Activated naive CD4-positive, alpha-beta T cell treated with anti-CD3 and anti-CD28 coated beads for 36 hours (primary cell): ENCODE results near the gene CFAP47. TPM values are rescaled to one million over a fixed set of nuclear protein-coding genes. Genes with fewer than 3 reads are reported as not detected.
"Not testable (repeated sequence)": the region's sequence is repeated elsewhere in the genome, so short reads cannot be mapped to it uniquely, and the experiment has no call there.

Experiments
- CTCF ChIA-PET: fragments of 350-600 bp; sonication (Branson Sonifier 250); formaldehyde crosslinking; loops from one replicate; lab custom pipeline; 2021; ENCODE audit warnings: antibody characterized with exemption; lab: Charles Lee
- DNase-seq: peaks from one replicate; pipeline ENCODE4 v3.0.0-alpha.2; 2020
- H3K27ac Mint-ChIP-seq: one replicate; pipeline ENCODE4 v1.8.0; 2021; ENCODE audit warnings: mild to moderate bottlenecking, mixed read lengths
- H3K27me3 Mint-ChIP-seq: one replicate; pipeline ENCODE4 v1.8.0; 2021; ENCODE audit warnings: low read depth, mixed read lengths
- H3K36me3 Mint-ChIP-seq: one replicate; pipeline ENCODE4 v1.8.0; 2021; ENCODE audit warnings: low read depth, mixed read lengths
- H3K4me1 Mint-ChIP-seq: one replicate; pipeline ENCODE4 v1.8.0; 2021; ENCODE audit warnings: low read depth, mixed read lengths
- H3K4me3 Mint-ChIP-seq: one replicate; pipeline ENCODE4 v1.8.0; 2021; ENCODE audit warnings: mild to moderate bottlenecking, moderate library complexity, mixed read lengths
- H3K9me3 Mint-ChIP-seq: one replicate; pipeline ENCODE4 v1.8.0; 2021; ENCODE audit warnings: mixed read lengths
- intact Hi-C: fragments of 100-400 bp; cut with micrococcal nuclease; formaldehyde crosslinking; loops from one replicate; pipeline ENCODE4 v1.15.1; 2023
- total RNA-seq, 2 experiments: library from RNA; stranded (reverse); gene quantifications; one replicate each; pipeline ENCODE4 v1.2.3, GENCODE V29; 2021

CFAP47 gene
- total RNA-seq, 2 experiments from 2014 or later, result not detected

- H3K27me3 Mint-ChIP-seq, H3K27ac Mint-ChIP-seq, H3K4me3 Mint-ChIP-seq, intact Hi-C loops, CTCF ChIA-PET, H3K4me1 Mint-ChIP-seq, H3K36me3 Mint-ChIP-seq, DNase-seq, H3K9me3 Mint-ChIP-seq: not testable (repeated sequence)
Observed at GRCh38 chrX:36088939-36089338, 169.4 kb downstream of the CFAP47 start.

DNA sequence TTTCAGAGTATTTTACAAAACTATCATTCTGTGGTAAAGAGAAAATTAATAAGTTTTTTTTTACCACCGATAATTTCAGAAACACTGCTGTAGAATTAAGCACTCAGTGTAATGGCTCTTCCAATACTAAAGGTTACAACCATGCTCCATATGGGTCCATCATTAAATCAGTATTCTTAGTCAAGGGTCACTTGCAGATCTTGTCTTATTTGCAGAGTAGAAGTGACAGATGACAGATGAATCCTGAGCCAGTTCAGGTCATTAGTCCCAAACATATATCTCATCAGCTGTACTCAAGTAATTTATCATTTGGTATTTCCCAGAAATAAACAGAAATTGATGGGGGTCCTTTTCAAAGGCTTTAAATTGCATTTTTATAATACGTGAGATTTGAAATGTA is 182.9 kb downstream of the CFAP47 start:
- no peak overlapping the region for H3K27ac Mint-ChIP-seq
- H3K4me3 Mint-ChIP-seq, result no peak overlapping the region
- H3K36me3 Mint-ChIP-seq, result no peaks in the 10 kb centered on the region
- no peaks in the 10 kb centered on the region for H3K27me3 Mint-ChIP-seq
- intact Hi-C loops, result no loop called here
- H3K4me1 Mint-ChIP-seq, result no peaks in the 10 kb centered on the region
- CTCF ChIA-PET, result no interaction called here
- no peaks in the 10 kb centered on the region for H3K9me3 Mint-ChIP-seq
- no peak for DNase-seq

GRCh38 chrX:36116222-36116621 is 196.7 kb downstream of the CFAP47 start:
- Mint-ChIP-seq H3K27ac (no peak overlapping the region), H3K36me3 (no peaks in the 10 kb centered on the region), H3K4me1 (no peaks in the 10 kb centered on the region), H3K4me3 (no peak overlapping the region), H3K27me3 (no peaks in the 10 kb centered on the region), H3K9me3 (peaks cover 6% of the 10 kb centered on the region)
- no peak for DNase-seq
- CTCF ChIA-PET, result no interaction called here
- intact Hi-C loops, result no loop called here

GRCh38 chrX:36159254-36159653 is 239.7 kb downstream of the CFAP47 start:
- no peak overlapping the region for H3K4me3 Mint-ChIP-seq

GRCh38 chrX:36160081-36160480 is 240.5 kb downstream of the CFAP47 start:
- Mint-ChIP-seq H3K36me3 (no peaks in the 10 kb centered on the region), H3K9me3 (peaks cover 4% of the 10 kb centered on the region), H3K4me1 (no peaks in the 10 kb centered on the region), H3K4me3 (no peak overlapping the region), H3K27me3 (no peaks in the 10 kb centered on the region), H3K27ac (no peak overlapping the region)
- intact Hi-C loops, result no loop called here
- CTCF ChIA-PET, result no interaction called here
- no peak for DNase-seq

More at GRCh38 chrX:36159254-36159653, 239.7 kb downstream of the CFAP47 start:
- Mint-ChIP-seq H3K4me1 (no peaks in the 10 kb centered on the region), H3K27me3 (no peaks in the 10 kb centered on the region), H3K27ac (no peak overlapping the region), H3K9me3 (peaks cover 4% of the 10 kb centered on the region), H3K36me3 (no peaks in the 10 kb centered on the region)
- intact Hi-C loops, result no loop called here
- CTCF ChIA-PET, result no interaction called here
- DNase-seq, result no peak

- H3K36me3 Mint-ChIP-seq, result no peaks in the 10 kb centered on the region
- H3K27me3 Mint-ChIP-seq, result no peaks in the 10 kb centered on the region
- CTCF ChIA-PET, result no interaction called here
- intact Hi-C loops, result no loop called here
- DNase-seq, result no peak
- H3K27ac Mint-ChIP-seq, result no peak overlapping the region
- H3K4me1 Mint-ChIP-seq, result no peaks in the 10 kb centered on the region
- H3K4me3 Mint-ChIP-seq, result no peak overlapping the region
- H3K9me3 Mint-ChIP-seq, result no peaks in the 10 kb centered on the region
Observed at GRCh38 chrX:36198575-36198974, 279.0 kb downstream of the CFAP47 start.

- no peaks in the 10 kb centered on the region for H3K4me1 Mint-ChIP-seq
- no peak overlapping the region for H3K27ac Mint-ChIP-seq
- CTCF ChIA-PET, result no interaction called here
- no peak for DNase-seq
- H3K9me3 Mint-ChIP-seq, result no peaks in the 10 kb centered on the region
- intact Hi-C loops, result no loop called here
- no peaks in the 10 kb centered on the region for H3K36me3 Mint-ChIP-seq
- no peaks in the 10 kb centered on the region for H3K27me3 Mint-ChIP-seq
- no peak overlapping the region for H3K4me3 Mint-ChIP-seq
Observed at GRCh38 chrX:36199928-36200327, 280.4 kb downstream of the CFAP47 start.

DNA sequence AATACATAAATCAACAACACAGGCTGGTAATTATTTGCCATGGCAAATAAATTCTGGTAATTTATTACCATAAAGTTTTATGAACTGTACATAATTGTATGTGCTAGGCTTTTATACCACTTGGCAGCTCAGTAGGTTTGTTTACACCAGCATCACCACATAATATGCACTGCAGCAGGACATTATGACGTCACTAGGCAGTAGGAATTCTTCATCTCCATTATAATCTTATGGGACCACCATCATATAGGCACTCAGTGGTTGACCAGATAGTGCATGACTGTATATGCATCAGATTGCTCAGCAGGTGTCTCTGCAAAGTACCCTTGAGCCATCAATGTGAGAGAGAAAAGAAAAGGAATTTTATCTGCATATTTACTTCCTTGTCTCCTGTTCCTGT is 295.4 kb downstream of the CFAP47 start:
- no peak for DNase-seq
- Mint-ChIP-seq H3K27ac (no peak overlapping the region), H3K9me3 (no peaks in the 10 kb centered on the region), H3K27me3 (no peaks in the 10 kb centered on the region), H3K36me3 (no peaks in the 10 kb centered on the region), H3K4me3 (no peak overlapping the region), H3K4me1 (no peaks in the 10 kb centered on the region)
- intact Hi-C loops, result no loop called here
- CTCF ChIA-PET, result no interaction called here

GRCh38 chrX:36218801-36219200 is 299.3 kb downstream of the CFAP47 start:
- no peak for DNase-seq
- peaks cover 2% of the 10 kb centered on the region for H3K9me3 Mint-ChIP-seq
- CTCF ChIA-PET, result no interaction called here
- H3K27ac Mint-ChIP-seq, result no peak overlapping the region
- H3K27me3 Mint-ChIP-seq, result no peaks in the 10 kb centered on the region
- H3K4me3 Mint-ChIP-seq, result no peak overlapping the region
- no peaks in the 10 kb centered on the region for H3K4me1 Mint-ChIP-seq
- intact Hi-C loops, result no loop called here
- no peaks in the 10 kb centered on the region for H3K36me3 Mint-ChIP-seq

- DNase-seq, H3K9me3 Mint-ChIP-seq, H3K27ac Mint-ChIP-seq, H3K4me3 Mint-ChIP-seq, intact Hi-C loops, H3K36me3 Mint-ChIP-seq, CTCF ChIA-PET, H3K4me1 Mint-ChIP-seq, H3K27me3 Mint-ChIP-seq: not testable (repeated sequence)
Observed at GRCh38 chrX:36234840-36235528, 315.4 kb downstream of the CFAP47 start.

- H3K4me1 Mint-ChIP-seq, result no peaks in the 10 kb centered on the region
- intact Hi-C loops, result no loop called here
- no peak overlapping the region for H3K4me3 Mint-ChIP-seq
- no peak overlapping the region for H3K27ac Mint-ChIP-seq
- CTCF ChIA-PET, result no interaction called here
- H3K27me3 Mint-ChIP-seq, result no peaks in the 10 kb centered on the region
- no peaks in the 10 kb centered on the region for H3K36me3 Mint-ChIP-seq
- no peaks in the 10 kb centered on the region for H3K9me3 Mint-ChIP-seq
- no peak for DNase-seq
Observed at GRCh38 chrX:36241397-36241796, 321.9 kb downstream of the CFAP47 start.

- no peak for DNase-seq
- Mint-ChIP-seq H3K27ac (no peak overlapping the region), H3K36me3 (no peaks in the 10 kb centered on the region), H3K4me1 (no peaks in the 10 kb centered on the region), H3K9me3 (peaks cover 2% of the 10 kb centered on the region), H3K4me3 (no peak overlapping the region), H3K27me3 (no peaks in the 10 kb centered on the region)
- CTCF ChIA-PET, result no interaction called here
- intact Hi-C loops, result no loop called here
Observed at GRCh38 chrX:36266155-36266554, 346.6 kb downstream of the CFAP47 start.

- Mint-ChIP-seq H3K4me1 (no peaks in the 10 kb centered on the region), H3K27ac (no peak overlapping the region), H3K27me3 (no peaks in the 10 kb centered on the region), H3K9me3 (no peaks in the 10 kb centered on the region), H3K4me3 (no peak overlapping the region), H3K36me3 (no peaks in the 10 kb centered on the region)
- DNase-seq, result no peak
- intact Hi-C loops, result no loop called here
- CTCF ChIA-PET, result no interaction called here
Observed at GRCh38 chrX:36310136-36310535, 390.6 kb downstream of the CFAP47 start.
